TTC549 (cell line): Measurements from ENCODE around the gene SGK1.
"Not testable (repeated sequence)": the region's sequence is repeated elsewhere in the genome, so short reads cannot be mapped to it uniquely, and the experiment has no call there.

ENCODE experiments used
- FAIRE-seq: peaks from 2 replicates; lab custom pipeline; 2012; peaks lifted over from hg19 to GRCh38; lab: Jason Lieb, UNC

The SGK1 gene

DNA sequence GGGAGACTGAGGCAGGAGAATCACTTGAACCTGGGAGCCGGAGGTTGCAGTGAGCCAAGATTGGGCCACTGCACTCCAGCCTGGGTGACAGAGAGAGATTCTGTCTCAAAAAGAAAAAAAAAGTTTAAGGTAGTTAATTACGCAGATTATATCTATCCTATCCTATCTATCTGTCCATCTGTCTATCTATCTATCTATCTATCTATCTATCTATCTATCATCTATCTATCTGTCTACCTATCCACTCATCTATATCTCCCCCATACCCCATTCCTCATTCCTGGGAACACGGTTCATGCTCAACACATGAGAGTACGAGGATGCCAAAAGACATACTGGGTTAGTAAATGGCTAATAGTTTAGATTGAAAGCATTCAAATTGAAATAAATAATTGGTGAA lies 8.3 kb upstream of the SGK1 start:
- not testable (repeated sequence) for FAIRE-seq

DNA sequence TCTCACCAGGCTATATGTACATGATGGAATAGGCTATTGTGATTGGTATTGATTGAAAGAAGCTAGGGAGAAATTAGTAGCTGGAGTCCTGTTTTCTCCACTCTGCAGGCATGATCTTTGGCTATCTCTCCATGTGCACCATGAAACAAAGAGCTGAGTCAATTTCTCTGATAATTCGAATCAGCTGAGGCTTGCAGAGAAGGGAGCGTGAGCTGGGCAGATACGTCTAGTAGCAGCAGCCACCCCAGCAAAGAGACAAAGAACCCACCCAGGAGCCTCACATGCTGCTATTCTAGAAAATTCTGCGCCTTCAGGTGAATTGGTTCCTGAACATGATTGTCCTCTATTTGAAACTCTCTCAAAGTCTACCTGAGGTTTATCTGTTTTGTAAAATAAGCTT lies 6.9 kb upstream of the SGK1 start:
- no peak for FAIRE-seq

DNA sequence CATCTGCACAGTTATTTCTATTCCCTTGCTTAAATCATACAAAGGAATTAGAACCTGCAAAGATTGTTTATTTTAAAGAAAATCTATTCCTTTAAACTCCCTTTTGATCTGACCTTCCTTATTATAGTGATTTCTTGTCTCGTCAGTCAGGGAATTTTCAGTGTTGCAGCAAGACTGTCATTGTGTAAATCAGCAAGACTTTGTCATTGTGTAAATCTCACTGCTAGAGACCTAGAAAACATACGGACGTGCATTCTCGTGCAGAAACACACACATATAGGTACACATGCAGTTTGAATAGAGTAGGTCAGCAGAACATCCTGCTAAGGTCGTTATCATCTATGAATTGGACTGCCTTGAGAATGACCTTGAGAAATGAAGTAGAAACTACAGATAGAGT lies 6.2 kb upstream of the SGK1 start:
- FAIRE-seq: no peak

DNA sequence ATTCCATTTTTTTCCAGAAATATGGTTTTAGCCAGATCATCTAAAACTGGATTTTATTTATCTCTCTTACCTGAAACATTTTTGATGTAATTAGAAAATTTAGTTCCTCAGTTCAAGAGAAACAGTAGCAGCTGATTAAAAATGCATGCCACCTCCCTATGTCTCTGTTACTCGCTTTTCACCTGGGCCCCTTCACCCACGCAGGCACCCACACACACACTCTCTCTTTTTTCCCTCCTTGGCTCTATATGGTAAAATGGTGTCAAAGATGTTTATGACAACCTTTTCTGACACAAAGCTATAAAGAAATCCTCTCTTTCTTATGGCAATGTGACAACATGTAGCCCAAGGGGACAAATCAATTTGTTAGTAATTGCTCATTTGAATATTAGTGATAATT lies 5.8 kb upstream of the SGK1 start:
- FAIRE-seq: no peak

DNA sequence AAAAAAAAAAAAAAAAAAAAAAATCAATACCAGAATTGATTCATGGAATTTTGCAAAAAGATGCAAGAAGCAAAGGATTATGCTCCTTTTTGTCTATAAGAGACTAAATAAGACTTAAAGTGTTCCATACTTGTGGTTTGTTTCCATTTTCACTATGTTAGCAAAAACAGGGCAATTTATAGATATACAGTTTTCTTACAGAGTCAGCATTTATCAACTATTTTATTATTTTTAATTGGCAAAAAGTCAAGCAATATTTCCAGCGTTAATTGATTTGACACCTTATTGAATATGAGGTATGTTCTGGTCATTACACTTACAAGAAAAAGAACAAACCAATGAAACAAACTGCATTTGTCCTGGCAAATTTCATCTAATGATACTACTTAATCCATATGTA lies 5.4 kb upstream of the SGK1 start:
- no peak for FAIRE-seq

DNA sequence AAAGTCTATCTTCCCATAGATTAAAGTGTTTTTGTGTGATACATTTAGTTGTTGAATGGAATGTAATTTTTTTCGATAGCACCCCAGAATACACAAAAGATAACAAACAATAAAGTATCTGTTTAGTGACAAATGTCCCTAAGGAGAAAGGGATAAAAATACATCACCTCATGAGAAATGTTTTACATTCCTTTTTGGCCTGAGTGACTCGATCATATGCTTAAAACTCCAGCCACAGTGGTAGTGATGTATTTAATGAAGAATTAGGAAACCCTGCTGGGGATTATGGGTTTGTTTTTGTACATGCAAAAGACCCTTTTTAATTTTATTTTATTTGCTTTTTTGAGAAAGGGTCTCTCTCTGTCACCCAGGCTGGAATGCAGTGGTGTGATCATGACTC lies 4.3 kb upstream of the SGK1 start:
- FAIRE-seq: no peak

DNA sequence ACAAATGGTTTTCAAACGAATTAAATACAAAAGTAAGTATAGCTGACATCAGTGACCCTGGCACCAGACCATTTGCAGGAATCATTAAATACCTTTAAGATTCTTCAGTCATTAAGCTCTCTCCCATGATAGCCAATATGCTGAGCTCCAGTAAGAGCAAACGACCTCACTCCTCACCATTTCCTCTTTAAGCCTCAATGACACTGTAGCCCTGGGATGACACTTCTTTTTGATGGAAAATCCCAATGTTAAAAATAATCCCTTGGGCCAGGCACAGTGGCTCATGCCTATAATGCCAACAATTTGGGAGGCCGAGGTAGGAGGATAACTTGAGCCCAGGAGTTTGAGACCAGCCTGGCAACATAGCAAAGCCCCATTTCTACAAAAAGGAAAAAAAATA lies 3.3 kb upstream of the SGK1 start:
- no peak for FAIRE-seq

DNA sequence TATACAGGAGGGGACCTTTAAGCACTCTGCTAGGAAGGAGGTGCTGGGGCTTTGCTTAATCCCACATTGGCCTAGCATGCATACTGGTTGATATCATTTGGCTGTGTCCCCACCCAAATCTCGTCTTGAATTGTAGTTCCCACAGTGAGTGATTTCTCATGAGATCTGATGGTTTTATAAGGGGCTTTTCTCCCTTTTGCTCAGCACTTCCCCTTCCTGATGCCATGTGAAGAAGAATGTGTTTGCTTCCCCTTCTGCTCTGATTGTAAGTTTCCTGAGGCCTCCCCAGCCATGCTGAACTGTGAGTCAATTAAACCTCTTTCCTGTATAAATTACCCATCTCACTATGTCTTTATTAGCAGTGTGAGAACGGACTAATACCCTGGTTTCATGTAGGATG lies 1.8 kb upstream of the SGK1 start:
- not testable (repeated sequence) for FAIRE-seq

DNA sequence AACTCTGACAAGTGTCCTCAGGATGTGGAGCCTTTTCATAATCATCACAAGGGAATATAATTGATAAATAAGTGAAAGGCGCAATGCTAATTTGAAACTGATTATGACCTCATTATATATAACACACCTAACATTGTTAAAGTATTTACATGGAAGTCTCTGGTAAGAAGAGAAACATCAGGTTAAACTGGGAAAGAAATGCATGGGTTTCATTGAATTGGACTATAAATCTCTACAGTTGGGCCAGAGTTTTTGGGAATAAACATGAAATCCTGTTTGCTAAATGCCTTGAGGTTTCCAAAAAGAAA lies 1.0 kb upstream of the SGK1 start:
- FAIRE-seq: no peak

DNA sequence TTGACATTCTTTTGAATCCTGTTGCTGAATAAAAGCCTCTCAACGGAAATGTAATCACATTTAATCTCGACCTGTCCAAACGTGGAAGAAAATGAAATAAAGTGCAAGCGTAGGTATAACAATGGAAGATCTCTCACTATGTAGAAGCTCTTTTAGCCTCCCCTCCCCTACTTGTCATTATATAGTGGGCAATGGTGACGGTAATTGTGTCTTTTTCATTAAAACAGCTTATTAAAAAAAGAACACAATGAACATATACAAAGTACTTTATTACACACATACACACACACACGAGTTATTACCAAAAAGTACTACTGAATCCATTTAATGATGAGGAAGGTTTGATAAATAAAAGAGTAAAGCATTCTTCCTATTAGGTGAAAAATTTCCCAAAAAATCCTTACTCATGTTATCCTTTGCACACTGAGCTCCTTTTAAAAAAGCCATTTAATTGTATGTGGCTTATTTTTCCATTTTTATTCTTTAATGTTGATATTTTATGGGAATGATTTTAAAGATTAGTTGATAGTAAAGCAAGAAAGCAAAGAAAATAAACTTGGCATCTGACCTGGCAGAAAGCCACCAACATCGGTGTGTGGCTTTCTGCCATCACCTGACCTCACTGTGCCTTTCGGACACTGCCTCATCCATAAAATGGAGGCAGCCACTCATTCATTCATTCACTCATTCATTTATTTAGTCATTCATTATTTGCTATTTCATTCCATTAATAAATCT lies 493 bp upstream of the SGK1 start:
- no peak for FAIRE-seq

DNA sequence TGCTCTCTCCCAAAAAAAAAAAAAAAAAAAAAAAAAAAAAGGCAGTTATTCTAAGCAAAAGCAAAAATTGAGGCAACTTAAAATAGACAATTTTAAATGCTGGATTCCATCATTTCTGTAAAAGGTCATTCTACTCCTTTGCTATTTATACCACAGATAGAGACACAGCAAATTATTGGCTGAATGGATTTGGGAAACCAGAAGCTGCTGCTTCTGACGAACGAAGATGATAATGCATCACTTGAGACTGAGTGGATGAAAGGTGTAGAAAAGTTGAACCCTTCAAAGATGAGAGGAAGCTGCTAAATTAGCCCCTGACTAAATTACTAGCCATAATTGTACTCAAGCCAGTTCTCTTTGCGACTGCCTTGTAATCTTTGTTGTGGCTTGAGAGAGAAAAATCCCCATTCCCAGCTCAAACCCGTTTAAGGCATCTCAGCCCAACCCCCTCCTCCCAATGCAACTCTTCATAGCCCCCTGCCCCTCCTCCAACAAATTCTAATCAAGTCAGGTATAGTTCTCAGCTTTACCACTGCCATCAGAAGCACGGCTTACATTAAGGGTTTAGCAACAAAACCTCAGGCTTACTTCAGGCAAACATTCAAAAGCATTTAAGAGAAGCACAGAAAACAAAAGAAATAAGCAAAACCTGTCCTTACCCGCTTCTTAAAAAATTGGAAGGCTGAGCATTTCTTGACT lies 1.0 kb downstream of the SGK1 start:
- FAIRE-seq: no peak

DNA sequence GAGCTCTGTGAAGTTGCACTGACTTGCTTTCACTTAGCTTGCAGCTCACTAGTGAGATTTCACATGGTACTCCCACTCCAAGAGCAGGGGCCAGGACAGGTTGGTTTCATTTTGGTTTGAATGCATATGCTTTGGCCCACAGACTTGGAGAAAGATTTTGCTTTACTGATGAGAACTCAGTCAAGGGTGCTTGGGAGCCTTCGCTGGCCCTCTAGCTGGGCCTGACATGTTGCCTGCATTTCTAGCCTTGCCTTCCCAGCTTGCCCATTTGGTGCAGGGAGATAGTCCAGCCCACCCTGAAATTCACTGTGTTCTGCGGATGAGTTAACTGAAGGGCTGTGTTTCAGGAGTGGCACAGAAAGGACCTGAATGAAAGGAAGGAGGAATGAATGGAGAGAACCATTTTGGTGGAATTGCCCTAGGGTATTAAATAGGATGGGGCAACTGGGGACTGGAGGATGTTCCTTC lies 1.9 kb downstream of the SGK1 start:
- FAIRE-seq: no peak

DNA sequence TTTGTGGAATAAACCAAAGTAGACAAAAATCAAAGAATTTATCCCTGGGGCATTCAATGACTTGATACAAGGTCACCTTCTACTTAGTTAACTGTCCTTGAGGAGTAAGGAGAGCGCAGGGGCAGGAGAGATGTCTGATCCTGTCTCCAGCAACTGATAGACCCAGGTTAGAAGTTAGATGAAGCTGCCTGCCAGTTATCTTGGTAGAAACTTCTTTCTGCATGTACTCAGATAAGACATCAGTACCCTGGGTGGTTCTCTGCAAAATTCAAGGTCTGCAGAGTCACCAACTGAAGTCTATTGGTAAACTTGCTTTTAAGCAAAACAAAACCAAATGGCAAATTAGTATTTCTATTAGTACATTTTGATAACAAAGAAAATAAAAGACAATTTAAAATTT lies 2.7 kb downstream of the SGK1 start:
- FAIRE-seq: no peak

DNA sequence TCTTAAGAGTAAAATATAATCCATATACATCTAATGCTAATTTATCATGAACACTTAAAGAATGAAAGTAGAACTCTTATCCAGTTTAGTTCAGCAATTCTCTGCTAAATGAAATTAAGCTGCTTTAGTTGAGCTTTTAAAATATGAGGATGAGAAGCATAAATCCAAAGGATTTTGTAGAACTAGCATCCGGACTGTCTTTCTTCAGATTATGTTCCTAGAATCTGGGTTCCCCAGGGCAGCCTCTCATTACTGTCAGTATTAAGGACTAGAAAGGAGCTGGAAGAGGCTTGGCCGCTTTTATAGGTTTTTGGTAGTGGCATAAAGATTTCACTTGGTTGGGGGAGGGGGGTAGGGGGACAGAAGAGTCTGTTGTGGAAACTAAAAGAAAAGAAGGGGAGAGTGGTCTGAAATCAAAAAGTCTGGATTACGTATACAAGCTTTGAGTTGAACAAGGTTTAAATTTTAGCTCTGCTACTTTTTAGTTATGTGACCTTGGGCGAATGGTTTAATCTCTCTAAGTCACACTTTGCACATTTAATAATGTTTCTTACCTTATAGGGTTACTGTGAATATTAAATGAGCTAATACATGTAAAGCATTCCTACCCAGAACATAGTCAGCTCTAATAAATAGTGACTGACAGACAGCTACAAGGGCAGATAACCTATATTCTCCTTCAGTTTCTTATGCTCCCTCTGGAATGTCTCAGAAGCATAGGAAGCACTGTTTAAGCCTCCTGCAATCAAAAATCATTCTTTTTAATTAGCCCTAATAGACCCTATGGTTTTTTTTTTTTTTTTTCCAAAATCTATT lies 3.7 kb downstream of the SGK1 start:
- no peak for FAIRE-seq

DNA sequence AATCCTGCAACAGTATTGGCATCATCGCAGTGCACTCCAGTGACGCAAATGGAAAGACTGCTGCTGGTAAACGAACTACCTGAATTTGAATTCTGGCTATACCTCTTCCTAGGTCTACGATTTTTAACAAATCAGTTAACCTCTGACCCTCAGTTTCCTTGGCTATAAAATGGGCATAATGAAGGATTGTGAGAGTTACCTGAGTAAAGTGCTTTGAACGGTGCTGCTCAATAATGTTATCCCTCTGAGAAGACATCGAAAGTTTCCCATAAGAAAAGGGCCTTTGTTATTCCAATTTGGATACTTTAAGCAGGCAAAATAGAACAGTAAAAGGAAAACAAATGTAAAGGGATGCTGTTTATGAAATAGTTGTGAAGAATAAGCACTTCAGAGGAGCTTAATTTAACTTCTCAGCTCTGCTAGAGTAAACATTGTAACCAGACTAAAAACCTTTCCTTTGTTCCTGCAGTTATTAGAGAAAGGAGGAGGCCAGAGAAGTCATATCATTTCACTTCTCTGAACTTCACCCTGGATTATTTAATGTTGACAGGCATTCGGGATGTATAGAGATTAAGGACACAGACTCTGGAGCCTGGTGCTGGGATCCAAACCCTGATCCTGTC lies 5.8 kb downstream of the SGK1 start:
- FAIRE-seq: no peak

DNA sequence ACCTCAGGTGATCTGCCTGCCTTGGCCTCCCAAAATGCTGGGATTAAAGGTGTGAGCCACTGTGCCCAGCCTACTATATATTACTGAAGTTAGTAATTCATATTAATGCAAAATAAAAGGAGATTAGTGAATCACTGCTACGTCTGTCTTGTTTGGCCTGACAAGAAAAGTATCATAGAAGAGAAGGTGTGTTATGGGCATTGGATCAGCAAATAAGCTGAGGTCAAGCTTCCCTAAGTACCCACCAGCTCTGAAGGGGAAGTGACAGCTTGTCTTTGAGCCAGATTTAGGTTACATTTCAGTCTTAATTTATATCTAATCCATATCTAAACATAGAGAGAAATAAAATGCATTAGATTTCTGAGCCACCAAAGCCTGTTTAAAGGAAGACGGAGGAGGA lies 7.1 kb downstream of the SGK1 start:
- FAIRE-seq: no peak

DNA sequence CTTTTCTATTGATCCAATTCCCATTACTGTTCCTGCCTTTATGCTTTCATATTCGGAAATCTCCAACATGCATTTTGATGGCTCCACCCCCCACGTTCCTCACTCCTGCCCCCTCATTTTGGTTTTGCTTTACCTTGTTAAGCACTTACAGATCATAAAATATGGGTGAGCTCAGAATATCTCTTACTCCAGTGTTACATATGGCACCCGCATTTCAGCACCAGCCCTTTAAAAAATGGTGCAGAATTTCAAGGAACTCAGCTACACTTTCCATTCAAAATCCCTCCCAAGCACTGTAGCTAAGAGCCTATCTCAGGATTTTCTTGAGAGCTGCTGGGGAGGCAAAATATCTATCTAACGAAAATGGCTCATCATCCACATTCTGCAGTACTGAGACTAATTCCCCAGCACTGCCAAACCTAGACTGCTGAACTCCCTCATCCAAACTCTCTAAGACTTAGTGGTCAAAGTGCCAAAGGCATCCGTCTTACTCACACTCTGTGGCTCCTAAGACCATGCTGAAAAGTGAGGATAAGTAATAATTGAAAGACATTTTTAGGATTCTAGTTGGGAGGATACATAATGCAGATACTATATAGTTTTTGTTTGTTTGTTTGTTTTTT lies 7.8 kb downstream of the SGK1 start:
- no peak for FAIRE-seq

DNA sequence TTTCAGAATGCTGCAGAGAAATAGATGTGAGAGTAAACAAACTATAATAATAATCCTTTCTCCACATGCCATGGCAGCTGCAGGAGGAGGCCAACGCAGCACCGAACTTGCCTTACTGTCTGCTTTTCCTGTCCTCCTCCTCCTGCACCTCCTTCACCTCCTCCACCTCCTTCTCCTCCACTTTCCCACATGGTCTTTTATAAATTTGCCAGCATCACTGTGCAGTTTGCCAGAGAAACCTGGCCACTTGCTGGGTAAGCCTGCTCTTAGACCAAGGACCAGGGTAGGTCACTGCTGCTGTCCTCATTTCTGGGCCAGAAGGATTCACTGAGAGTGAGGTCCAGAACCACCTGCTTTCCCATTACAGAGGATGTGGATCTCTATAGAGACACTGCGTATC lies 8.7 kb downstream of the SGK1 start:
- no peak for FAIRE-seq

DNA sequence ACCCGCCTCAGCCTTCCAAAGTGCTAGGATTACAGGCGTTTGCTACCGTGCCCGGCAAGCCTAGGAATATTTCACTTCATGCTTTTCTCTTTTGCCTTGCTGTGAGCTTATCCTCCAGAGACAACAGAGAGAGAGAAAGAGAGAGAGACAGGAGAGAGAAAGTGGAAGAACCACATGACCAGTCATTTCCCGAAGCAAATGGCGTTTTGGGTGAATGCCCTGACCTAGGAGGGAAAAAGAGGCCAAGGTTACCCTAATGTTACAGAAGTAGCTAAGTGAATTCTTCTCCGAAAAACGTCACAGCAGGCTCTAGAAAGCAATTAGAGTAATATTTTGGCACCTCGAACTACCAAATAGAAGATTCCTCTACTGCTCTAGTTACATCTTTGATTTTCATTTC lies 9.1 kb downstream of the SGK1 start:
- FAIRE-seq: no peak

DNA sequence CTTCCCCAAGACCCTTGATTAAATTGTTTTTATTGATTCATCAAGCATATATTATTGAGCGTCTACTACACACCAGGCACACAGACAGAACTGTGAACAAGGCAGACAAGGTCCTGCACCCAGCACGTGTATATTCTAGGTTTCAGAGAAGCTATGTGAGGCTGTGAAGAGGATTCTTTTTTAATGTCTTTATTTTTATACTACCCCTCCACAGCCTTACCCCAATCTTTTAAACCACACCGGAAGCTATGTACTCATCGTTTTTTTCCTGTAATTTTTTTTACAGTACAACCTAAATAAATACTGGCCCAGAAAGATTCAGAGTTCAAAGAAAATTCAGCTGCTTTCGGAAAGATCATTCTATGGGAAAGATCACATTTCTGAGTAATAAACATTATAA lies 10.0 kb downstream of the SGK1 start:
- no peak for FAIRE-seq

DNA sequence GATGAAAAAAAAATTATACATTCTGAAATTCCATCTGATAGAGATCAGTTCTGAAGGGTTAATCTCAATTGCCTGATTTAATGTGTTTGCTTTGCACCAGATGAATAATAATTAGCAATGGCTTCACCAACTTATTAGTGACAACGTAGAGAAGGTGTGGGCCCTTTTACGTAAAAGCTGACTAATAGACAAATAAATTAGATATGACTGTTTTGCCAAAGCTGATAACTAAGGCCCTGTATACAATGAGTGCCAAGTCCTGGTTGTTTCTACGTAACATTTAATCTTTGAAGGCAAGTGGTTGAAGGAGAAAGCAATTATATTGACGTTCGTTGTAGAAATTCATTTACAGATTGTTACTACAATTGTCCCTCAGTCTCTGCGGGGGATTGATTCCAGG lies 10.8 kb downstream of the SGK1 start:
- no peak for FAIRE-seq

DNA sequence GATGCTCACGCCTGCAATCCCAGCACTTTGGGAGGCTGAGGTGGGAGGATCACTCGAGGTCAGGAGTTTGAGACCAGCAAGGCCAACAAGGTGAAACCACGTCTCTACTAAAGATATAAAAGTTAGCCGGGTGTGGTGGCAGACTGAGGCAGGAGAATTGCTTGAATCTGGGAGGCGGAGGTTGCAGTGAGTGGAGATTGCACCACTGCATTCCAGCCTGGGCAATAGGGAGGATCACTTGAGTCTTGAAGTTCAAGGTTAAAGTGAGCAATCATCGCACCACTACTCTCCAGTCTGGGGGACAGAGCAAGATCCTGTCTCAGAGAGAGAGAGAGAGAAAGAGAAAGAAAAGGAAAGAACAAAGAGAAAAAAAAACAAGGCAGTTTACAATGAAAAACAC lies 13.5 kb downstream of the SGK1 start:
- FAIRE-seq: not testable (repeated sequence)

DNA sequence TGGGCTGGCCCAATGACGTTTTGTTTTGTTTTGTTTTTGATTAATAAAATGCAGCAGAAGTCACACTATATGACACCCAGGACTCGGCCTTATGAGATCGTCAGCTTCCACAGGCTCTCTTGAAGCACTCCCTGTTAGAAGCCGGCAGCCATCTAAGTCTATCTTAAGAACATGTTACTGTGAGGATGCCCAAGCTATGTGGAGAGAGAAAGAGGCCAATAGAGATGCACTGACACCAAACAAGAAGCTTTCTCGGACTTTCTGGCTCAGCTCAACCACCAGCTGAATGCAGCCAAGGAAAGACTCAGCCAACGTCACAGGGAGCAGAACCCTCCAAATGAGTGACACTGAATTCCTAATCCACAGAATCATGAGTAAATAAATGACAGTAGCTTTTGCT lies 14.0 kb downstream of the SGK1 start:
- no peak for FAIRE-seq
